ENCODE measurements around the gene C20orf96. TPM values are rescaled to one million over a fixed set of nuclear protein-coding genes. Genes with fewer than 3 reads are reported as not detected.
"Not testable (repeated sequence)": the region's sequence is repeated elsewhere in the genome, so short reads cannot be mapped to it uniquely, and the experiment has no call there.

Gene C20orf96
- total and polyA plus RNA-seq, 12 donors, result 2.7 to 20.2 (median 6.3) TPM

- Histone ChIP-seq H3K4me1 (replicated peaks in 1 of 2) (no peaks in the 10 kb centered on the region), H3K36me3 (replicated peaks in 1 of 2) (no peaks in the 10 kb centered on the region), H3K4me3 (no peak overlapping the region), H3K9me3 (replicated peaks in 1 of 3) (no peaks in the 10 kb centered on the region), H3K27me3 (no peaks in the 10 kb centered on the region), H3K27ac (no peak overlapping the region)
- TF ChIP-seq POLR2A (IDR thresholded peaks at IDR 0.05), result no peak
- TF ChIP-seq, protein P1, sequence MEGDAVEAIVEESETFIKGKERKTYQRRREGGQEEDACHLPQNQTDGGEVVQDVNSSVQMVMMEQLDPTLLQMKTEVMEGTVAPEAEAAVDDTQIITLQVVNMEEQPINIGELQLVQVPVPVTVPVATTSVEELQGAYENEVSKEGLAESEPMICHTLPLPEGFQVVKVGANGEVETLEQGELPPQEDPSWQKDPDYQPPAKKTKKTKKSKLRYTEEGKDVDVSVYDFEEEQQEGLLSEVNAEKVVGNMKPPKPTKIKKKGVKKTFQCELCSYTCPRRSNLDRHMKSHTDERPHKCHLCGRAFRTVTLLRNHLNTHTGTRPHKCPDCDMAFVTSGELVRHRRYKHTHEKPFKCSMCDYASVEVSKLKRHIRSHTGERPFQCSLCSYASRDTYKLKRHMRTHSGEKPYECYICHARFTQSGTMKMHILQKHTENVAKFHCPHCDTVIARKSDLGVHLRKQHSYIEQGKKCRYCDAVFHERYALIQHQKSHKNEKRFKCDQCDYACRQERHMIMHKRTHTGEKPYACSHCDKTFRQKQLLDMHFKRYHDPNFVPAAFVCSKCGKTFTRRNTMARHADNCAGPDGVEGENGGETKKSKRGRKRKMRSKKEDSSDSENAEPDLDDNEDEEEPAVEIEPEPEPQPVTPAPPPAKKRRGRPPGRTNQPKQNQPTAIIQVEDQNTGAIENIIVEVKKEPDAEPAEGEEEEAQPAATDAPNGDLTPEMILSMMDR (IDR thresholded peaks at IDR 0.05), result peak in 1 of 6 experiments; percentile 5
- WGBS, 4 donors, result 67 to 92% (median 77%) methylated on average over 1 of the region's 1 CpG
- DNase-seq, result peak in 4 of 7 donors; percentile 16 to 27 (median 22)
- intact Hi-C loops (cut with DNase I), result no loop called here
These were observed 54.7 kb downstream of the C20orf96 start for GRCh38 chr20:235891-236290.

DNA sequence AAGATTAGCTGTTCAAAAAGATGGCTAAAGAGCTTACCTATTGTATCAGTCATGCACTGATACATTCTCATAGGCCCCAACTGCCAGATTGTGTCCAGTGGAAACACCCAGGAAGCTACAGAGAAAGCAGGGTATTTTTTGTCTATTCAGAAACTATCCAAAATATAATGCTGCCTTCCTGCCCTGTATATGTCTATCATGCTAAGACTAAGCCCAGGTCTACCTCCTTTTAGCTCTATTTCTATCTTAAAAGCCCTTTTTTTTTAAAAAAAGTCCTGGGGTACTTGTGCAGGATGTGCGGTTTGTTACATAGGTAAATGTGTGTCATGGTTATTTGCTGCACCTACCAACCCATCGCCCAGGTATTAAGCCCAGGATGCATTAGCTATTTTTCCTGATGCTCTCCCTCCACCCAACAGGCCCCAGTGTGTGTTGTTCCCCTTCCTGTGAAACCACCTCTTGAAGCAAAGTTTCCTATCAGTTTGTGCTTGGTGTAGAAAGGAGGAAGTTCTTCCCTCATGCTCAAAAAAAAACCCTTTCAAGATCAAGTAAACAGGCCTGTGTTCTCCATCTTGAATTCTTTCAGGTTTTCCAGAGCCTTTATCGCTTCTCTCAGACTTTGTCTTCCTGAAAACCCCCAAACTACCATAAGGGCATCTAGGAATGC lies 63.0 kb downstream of the C20orf96 start:
- Histone ChIP-seq H3K27ac (no peak overlapping the region), H3K4me3 (no peak overlapping the region), H3K4me1 (replicated peaks in 1 of 2) (no peaks in the 10 kb centered on the region), H3K9me3 (replicated peaks in 1 of 3) (no peaks in the 10 kb centered on the region), H3K36me3 (replicated peaks in 1 of 2) (no peaks in the 10 kb centered on the region), H3K27me3 (peaks cover 7% of the 10 kb centered on the region)
- no peak for TF ChIP-seq POLR2A (IDR thresholded peaks at IDR 0.05)
- TF ChIP-seq, protein P1 (IDR thresholded peaks at IDR 0.05), result no peak
- WGBS, 4 donors, result 60 to 74% (median 69%) methylated on average over 3 of the region's 3 CpGs
- no peak for DNase-seq
- intact Hi-C loops (cut with DNase I), result no loop called here

GRCh38 chr20:226958-227357 lies 63.6 kb downstream of the C20orf96 start, which contains the start of gene DEFB129:
TSS of gene DEFB129 (plus strand) at chr20:227258. CDS start at chr20:227289, 31 bp downstream.
- Histone ChIP-seq H3K4me1 (replicated peaks in 1 of 2) (no peaks in the 10 kb centered on the region), H3K9me3 (replicated peaks in 1 of 3) (no peaks in the 10 kb centered on the region), H3K36me3 (replicated peaks in 1 of 2) (no peaks in the 10 kb centered on the region), H3K4me3 (no peak within 1 kb of the TSS), H3K27me3 (peaks cover 7% of the 10 kb centered on the region), H3K27ac (no peak within 1 kb of the TSS)
- no peak for DNase-seq
- intact Hi-C loops (cut with DNase I), result no loop called here
- WGBS, 4 donors, result 72 to 84% (median 79%) methylated on average over 3 of the region's 3 CpGs
- TF ChIP-seq, protein P1 (IDR thresholded peaks at IDR 0.05), result no peak
- TF ChIP-seq POLR2A (IDR thresholded peaks at IDR 0.05), result no peak

GRCh38 chr20:225879-226278 lies 64.7 kb downstream of the C20orf96 start:
- WGBS, 4 donors, result 77 to 84% (median 78%) methylated on average over 3 of the region's 3 CpGs
- DNase-seq; H3K27me3 ChIP-seq; H3K36me3 ChIP-seq (replicated peaks in 1 of 2); H3K4me1 ChIP-seq (replicated peaks in 1 of 2); H3K4me3 ChIP-seq; intact Hi-C loops (cut with DNase I); H3K27ac ChIP-seq; H3K9me3 ChIP-seq (replicated peaks in 1 of 3): not testable (repeated sequence)

Measured in adrenal gland (tissue), 12 donors.